Adrenal gland (tissue), 5 donors: Measurements from ENCODE around the gene OR6S1.

Experiments
- CTCF ChIP-seq, 6 experiments: fragments of 450-650 bp in 4 of 6; fragments of 200-600 bp in 2 of 6; sonication (generic) in 1 of 6; IDR thresholded peaks; 1 replicate in 5 of 6; 2 replicates in 1 of 6; pipeline versions ENCODE4 v1.5.1 to v1.8.0; 2016 to 2021; ENCODE audit warnings: antibody characterized with exemption in 6 of 6, mild to moderate bottlenecking in 2 of 6, moderate library complexity in 1 of 6
- POLR2A ChIP-seq, 2 donors: fragments of 450-650 bp; IDR thresholded peaks; one replicate each; pipeline ENCODE4 v1.6.1; 2017; ENCODE audit warnings: antibody characterized with exemption in 2 of 2, mild to moderate bottlenecking in 2 of 2, moderate library complexity in 1 of 2
- donor health status: DM: no; HTN: no; CAD: no.

- TF ChIP-seq CTCF (IDR thresholded peaks at IDR 0.05) (no peak), POLR2A (IDR thresholded peaks at IDR 0.05) (no peak)
Observed at GRCh38 chr14:20631880-20632389, 9.6 kb downstream of the OR6S1 start.
